NCI-H1092 (cell line): ENCODE results near the gene RBP3.

Source experiments
- DNase-seq: peaks from one replicate; lab custom pipeline; 2025; lab: John Stamatoyannopoulos, UW

The RBP3 gene

GRCh38 chr10:47319784-47320183 is 28.4 kb upstream of the RBP3 start:
- no peak for DNase-seq

DNA sequence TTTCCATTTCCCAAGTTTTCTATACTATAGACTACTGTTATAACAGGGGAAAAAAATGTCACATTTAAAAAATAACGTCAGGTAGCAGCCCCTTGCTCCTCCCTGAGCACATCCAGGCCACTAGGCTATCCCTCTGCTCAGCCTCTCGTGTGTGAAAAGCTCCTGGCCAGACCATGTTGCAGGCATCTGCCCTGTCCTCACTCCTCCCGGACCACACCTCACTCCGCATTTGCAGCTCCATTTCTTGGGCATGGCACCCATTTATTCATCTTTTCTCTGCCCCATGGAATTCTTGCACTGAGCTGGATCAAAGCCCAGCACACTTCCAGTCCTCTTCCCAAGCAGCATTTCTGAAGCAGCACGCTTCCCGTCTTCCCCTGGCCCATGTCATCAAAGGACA is 27.4 kb upstream of the RBP3 start:
- no peak for DNase-seq

- DNase-seq: no peak
Measured at GRCh38 chr10:47321521-47322195, 26.5 kb upstream of the RBP3 start.

DNA sequence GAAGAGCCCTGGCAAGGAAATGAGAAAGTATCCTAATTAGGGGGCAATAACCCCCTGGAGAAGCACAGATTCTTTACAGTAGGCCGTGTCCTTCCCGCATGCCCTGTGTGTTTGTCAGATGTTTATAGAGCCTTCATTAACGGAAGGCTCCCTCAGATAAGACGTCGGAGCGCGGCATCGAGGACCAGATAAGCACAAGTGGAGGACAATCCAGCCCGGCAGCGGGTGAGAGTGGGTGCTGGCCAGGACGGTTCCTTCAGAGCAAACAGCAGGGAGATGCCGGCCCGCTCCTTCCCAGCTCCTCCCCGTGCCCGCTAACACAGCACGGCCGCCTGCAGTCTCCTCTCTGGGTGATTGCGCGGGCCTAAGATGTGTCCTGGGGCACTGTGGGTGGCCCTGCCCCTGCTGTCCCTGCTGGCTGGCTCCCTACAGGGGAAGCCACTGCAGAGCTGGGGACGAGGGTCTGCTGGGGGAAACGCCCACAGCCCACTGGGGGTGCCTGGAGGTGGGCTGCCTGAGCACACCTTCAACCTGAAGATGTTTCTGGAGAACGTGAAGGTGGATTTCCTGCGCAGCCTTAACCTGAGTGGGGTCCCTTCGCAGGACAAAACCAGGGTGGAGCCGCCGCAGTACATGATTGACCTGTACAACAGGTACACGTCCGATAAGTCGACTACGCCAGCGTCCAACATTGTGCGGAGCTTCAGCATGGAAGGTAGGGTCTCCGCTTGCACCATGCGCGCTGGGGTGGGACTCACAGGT is 25.7 kb upstream of the RBP3 start, which contains the start of gene GDF2:
TSS of gene GDF2 (plus strand) at position 155 of the 762 bp plus-strand sequence. CDS start at position 370, 215 bp downstream.
- DNase-seq: no peak

GRCh38 chr10:47323087-47323486 is 25.1 kb upstream of the RBP3 start:
- DNase-seq: no peak

DNA sequence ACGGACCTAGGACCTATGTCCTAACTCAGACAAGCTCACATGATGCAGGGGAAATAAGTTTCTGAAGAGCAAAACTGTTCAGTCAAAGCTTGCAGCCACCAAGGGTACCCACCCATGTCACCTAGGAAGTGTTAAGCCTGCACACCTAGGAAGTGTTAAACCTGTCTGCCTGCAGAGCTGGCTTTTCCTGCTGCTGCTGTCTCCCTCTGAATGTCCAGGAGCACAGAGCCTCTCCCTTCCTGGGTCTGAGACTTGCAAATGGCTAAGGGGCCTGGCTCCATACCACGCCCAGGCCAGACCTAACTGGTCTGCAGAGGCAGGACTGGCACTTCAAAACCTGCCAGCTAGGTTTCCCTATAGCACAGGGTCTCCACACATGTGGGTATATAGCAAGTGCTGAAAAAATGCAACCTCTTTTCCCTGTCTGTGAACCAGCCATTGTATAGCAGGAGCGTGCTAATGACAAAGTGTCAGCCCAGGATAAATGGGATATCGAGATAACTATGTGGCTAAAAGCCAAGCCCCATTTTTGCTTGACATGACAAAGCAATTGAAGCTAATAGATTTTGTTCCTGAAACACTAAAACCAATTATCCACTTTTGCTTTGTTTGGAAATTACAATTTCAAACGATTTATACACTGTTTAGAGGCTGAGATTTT is 24.4 kb upstream of the RBP3 start:
- no peak for DNase-seq

- no peak for DNase-seq
Measured at GRCh38 chr10:47325303-47326291, 22.6 kb upstream of the RBP3 start.

DNA sequence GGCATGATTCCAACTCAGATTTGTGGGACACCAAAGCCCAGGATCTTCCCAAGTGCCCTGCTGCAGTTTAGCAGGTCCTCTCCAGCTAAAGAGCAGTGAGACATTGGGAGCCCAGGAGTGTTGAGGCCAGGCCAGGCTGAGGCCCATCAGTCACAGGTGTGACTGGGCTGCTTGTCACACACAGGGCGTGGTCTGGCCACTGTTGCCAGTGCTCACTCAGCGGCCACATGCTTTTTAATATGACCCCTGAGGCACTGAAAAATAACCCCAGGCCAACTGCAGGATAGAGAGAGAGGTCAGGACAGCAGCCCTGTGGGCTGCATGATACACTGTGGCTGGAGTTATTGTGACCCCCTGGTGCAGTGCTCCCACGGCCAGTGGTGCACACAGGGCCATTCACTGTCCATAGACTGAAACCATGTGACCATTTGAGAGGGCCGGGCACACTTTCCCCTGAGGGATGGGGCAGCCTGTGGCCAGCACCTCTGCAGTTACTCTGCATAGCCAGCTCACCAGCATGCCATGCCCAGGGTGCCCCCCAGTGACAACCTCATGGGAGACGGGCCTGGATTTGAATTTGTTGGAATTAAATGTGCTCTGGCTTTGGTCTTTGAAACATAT is 21.7 kb upstream of the RBP3 start:
- DNase-seq: no peak

DNA sequence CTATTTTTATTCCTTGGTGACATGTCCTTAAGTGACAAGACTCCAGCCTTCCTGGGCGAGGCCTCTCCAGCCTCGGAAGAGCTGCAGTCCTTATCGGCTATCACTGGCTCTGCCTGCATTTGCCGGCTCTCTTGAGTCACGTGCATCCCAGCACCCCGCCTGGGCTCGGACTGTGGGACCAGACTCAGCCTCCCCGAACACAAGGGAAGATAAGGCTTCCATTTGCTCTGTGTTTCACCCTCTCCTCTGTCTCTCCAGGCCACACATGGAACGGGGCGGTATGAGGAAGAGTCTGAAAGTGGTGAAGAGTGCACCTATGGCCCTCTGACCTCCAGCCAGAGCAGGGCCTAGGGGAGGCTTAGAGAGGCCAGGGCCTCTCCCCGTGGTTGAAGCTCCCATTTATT is 21.2 kb upstream of the RBP3 start:
- DNase-seq: no peak

DNA sequence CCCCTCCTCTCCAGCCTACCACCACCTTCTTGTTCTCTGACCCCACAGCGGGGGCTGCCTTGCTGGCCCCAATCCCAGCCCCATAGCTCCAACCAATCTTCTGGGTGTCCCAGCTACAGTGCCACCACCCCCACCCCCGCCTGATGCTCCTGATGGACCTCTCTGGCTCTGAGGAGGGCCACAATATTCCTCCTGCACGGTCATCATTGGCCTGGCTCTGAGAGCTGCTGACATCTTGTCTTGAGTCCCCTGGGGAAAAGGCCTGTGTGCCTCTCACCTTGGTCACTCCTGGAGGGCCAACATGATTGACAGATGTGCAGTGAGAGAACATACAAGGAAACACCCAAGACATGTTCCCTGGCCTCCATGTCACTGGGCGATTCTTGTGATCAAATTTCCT is 18.3 kb upstream of the RBP3 start:
- no peak for DNase-seq

DNA sequence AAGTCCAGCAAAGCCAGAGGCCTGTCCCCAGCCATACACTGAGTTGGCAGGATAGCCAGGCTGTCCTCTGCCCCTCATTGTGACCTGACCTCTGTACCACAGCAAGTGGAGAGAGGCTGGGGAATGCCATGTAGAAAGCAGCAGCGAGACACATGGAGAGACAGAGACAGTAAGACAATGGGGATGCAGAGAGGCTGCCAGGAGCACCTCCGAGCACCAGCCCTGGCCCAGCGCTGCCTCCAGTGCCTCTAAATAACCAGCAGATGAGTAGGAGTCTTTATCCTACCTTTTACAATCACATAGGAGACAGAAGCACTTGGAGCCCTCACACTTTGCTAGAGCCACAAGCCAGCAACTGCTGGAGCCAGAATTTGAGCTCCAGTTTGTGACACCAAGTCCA is 17.8 kb upstream of the RBP3 start:
- no peak for DNase-seq

DNA sequence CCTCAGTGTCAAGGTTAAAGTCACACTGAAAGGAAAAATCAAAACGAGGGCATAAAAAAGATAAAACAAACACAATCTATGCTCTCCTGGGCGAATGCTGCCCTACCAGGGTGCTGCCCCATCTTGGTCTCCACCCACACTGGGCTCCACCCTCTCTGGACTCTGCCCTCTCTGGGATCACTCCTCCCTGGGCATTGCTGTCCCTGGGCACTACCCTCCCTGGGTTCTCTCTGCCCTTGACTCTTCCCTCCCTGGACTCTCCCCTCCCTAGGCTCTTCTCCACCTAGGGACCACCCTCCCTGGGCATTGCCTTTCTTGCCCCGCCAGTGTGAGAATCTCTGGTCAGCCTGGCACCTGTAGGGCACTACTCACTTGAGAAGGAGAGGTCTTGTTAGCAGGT is 17.4 kb upstream of the RBP3 start:
- no peak for DNase-seq

GRCh38 chr10:47331491-47331890 is 16.7 kb upstream of the RBP3 start:
- no peak for DNase-seq

DNA sequence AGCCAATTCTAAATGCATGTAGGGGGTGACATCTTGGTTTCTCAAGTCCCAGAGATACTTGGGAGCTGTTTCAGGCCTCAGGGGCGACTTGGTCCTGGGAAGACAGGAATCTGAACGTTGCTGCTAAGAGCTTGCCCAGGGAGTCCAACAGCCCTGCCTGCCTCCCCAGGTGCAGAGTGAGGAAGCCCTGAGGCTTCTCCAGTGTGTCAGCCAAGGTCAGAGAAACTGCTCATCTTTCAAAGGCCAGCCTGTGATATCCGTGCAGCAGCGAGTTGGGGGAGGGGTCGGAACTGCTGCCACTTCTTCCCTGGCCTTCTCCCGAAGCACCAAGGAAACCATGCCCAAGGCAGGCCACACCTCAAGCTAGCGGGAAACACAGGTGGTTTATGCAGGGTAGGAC is 16.2 kb upstream of the RBP3 start:
- no peak for DNase-seq

DNA sequence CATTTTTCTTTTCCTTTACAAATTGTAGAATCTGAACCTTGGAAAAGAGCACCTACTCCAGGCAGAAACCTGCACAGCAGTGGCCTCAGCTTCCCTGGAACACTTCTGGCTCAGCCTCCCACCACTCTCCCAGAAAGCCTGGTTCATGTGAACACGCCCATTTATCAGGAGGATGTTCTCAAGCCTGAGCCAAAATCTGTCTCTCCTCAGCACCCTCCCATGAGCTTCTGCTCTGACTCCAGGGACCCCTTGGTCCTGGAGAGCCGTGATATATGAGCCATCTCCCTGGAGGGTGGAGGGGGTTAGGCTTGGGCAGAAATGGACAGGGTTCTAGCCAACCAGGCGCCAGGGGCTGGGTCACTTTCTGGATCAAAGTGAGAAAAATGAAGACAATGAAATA is 15.8 kb upstream of the RBP3 start:
- no peak for DNase-seq

- DNase-seq: no peak
Measured at GRCh38 chr10:47332946-47333345, 15.2 kb upstream of the RBP3 start.

DNA sequence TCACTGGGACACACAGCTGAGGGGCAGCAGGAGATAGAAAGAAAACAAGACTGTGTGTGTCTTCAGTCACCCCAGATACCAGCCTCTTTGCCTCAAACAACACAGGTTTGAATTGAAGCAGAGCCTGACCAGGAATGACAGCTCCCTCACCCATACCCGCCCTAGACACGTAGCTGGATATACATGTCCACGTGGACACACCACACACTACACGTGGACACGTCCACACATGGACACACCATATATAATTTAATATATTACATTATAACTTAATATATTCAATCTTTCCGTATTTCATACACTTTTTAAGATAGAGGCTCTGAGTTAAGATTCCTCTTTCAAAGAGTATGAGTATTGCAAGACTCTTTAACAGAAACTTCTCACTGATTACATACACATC is 14.6 kb upstream of the RBP3 start:
- DNase-seq: no peak

- no peak for DNase-seq
Measured at GRCh38 chr10:47334466-47335295, 13.5 kb upstream of the RBP3 start.

GRCh38 chr10:47335906-47336305 is 12.3 kb upstream of the RBP3 start:
- no peak for DNase-seq

DNA sequence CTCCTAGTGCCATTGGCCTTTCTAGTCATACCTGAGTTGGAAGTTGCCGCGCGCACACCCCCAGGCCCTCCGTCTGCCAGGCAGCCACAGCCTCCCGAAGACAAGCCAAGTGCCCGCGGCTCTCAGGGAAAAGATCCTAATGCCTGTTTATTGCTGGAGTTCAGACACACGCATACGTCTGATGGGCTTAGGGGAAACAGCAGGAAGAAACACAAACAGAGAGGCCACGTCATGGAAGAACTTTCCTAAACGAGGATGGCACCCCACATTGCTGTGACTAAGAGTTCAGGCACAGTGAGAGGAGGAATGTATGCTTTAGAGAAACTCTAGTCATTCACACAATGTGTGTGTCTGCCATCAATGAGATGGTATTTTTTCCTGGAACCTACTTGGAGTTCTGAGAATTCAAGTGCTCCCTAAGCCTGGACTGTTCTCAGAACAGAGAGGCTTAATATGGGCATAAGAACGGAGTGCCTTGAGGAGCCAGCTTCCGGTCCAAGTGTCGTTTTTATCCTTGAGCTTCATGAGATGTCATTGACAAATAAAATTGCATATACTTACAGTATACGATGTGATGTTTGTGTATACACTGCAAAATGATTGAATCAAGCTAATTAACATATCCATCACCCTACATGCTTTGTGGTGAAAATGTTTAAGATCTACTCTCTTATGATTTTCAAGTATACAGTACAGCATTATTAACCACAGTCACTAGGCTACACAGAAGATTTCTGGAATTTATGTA is 11.6 kb upstream of the RBP3 start:
- DNase-seq: no peak
